ENCODE measurements around the gene RTRAF. TPM values are rescaled to one million over a fixed set of nuclear protein-coding genes. Genes with fewer than 3 reads are reported as not detected.

The RTRAF gene
- total RNA-seq, 1 donor from 2014 or later: 185 TPM

DNA sequence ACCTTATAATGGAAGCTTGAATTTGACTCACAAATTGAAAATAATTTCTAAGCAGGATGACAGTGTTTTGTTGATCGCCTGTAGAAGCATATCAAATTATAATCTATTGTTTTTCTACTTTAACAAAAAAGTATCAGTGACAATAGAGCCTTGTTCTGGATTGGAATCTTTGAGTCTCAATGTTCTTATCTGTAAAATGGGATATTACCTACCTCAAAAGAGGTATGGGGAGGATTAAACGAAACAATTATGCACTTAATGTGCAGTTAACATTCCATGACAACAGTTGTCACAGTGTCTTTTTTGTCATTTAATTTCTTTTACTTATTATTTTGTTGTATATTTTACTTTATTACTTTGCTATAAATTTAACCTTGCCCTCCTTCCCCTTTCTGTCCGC is 1.1 kb downstream of the RTRAF start:
- TF ChIP-seq, protein P1, sequence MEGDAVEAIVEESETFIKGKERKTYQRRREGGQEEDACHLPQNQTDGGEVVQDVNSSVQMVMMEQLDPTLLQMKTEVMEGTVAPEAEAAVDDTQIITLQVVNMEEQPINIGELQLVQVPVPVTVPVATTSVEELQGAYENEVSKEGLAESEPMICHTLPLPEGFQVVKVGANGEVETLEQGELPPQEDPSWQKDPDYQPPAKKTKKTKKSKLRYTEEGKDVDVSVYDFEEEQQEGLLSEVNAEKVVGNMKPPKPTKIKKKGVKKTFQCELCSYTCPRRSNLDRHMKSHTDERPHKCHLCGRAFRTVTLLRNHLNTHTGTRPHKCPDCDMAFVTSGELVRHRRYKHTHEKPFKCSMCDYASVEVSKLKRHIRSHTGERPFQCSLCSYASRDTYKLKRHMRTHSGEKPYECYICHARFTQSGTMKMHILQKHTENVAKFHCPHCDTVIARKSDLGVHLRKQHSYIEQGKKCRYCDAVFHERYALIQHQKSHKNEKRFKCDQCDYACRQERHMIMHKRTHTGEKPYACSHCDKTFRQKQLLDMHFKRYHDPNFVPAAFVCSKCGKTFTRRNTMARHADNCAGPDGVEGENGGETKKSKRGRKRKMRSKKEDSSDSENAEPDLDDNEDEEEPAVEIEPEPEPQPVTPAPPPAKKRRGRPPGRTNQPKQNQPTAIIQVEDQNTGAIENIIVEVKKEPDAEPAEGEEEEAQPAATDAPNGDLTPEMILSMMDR (IDR thresholded peaks at IDR 0.05): no peak
- H3K4me3 Mint-ChIP-seq (ENCODE audit: unreplicated experiment): peak overlapping the region; percentile 90
- H3K4me1 Mint-ChIP-seq (ENCODE audit: unreplicated experiment): peaks cover 17% of the 10 kb centered on the region
- peaks cover 15% of the 10 kb centered on the region for H3K36me3 Mint-ChIP-seq (ENCODE audit: unreplicated experiment)
- H3K27ac Mint-ChIP-seq (ENCODE audit: unreplicated experiment): no peak overlapping the region
- DNase-seq (ENCODE audit: extremely low spot score, unreplicated experiment): no peak
- H3K27me3 Mint-ChIP-seq (ENCODE audit: unreplicated experiment): peaks cover under 1% of the 10 kb centered on the region
- no peaks in the 10 kb centered on the region for H3K9me3 Mint-ChIP-seq (ENCODE audit: unreplicated experiment)

DNA sequence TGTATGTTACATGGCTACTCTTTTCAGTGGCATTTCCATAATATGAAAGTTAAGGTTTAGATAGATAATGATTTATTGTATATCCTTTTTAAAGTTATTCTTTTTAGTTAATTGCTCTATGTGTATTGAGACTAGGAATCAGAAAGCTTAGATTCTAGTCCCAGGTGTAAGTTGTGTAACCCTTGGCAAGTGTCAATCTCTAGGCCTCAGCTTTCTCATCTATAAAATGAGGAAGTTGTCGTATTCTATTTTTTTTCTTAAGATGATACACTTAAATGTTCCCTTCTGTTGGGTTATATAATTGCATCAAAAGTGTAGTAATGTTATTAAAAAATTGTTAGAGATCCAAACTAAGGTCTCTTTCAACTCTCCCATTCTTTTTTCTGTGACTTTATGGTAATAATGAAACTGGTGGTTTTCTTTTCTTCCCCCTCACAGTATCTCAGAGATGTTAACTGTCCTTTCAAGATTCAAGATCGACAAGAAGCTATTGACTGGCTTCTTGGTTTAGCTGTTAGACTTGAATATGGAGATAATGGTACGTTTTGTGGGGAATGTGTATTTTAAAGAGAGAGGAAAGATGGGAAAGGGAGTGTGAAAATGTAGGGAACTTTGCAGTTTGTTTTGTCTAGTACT is 4.1 kb downstream of the RTRAF start:
- no peaks in the 10 kb centered on the region for H3K27me3 Mint-ChIP-seq (ENCODE audit: unreplicated experiment)
- no peaks in the 10 kb centered on the region for H3K9me3 Mint-ChIP-seq (ENCODE audit: unreplicated experiment)
- H3K27ac Mint-ChIP-seq (ENCODE audit: unreplicated experiment): no peak overlapping the region
- no peak overlapping the region for H3K4me3 Mint-ChIP-seq (ENCODE audit: unreplicated experiment)
- TF ChIP-seq, protein P1 (IDR thresholded peaks at IDR 0.05): no peak
- peaks cover 22% of the 10 kb centered on the region for H3K36me3 Mint-ChIP-seq (ENCODE audit: unreplicated experiment)
- DNase-seq (ENCODE audit: extremely low spot score, unreplicated experiment): no peak
- peaks cover 17% of the 10 kb centered on the region for H3K4me1 Mint-ChIP-seq (ENCODE audit: unreplicated experiment)

DNA sequence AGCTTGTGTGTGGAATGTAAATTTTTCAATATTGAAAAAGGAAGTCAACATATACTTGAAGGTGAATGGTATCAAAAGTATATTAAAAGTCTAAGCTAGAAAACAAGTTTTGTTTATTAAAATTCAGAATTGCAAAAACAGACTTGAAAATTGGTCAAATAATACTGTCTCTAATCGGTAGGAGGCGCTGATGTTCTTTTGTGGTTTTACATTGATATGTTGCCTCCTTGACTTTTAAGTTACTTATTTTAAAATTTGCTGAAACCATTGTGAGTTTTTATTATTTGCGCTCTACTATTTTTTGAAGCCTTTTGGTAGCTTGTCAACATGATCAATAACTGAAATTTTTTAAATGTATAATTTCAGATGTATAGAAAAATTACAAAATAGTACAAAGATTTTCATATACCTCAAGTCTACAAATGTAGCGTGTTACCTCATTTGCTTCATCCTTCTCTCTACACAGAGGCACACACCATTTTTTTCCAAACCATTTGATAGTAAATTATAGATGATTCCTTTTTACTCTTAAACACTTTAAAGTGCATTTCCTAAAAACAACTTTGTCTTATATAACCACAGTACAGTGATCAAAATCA is 6.9 kb downstream of the RTRAF start:
- TF ChIP-seq, protein P1 (IDR thresholded peaks at IDR 0.05): peak; percentile 76
- no peak overlapping the region for H3K27ac Mint-ChIP-seq (ENCODE audit: unreplicated experiment)
- DNase-seq (ENCODE audit: extremely low spot score, unreplicated experiment): no peak
- H3K4me1 Mint-ChIP-seq (ENCODE audit: unreplicated experiment): peaks cover under 1% of the 10 kb centered on the region
- H3K4me3 Mint-ChIP-seq (ENCODE audit: unreplicated experiment): no peak overlapping the region
- no peaks in the 10 kb centered on the region for H3K9me3 Mint-ChIP-seq (ENCODE audit: unreplicated experiment)
- no peaks in the 10 kb centered on the region for H3K27me3 Mint-ChIP-seq (ENCODE audit: unreplicated experiment)
- H3K36me3 Mint-ChIP-seq (ENCODE audit: unreplicated experiment): peaks cover 39% of the 10 kb centered on the region

DNA sequence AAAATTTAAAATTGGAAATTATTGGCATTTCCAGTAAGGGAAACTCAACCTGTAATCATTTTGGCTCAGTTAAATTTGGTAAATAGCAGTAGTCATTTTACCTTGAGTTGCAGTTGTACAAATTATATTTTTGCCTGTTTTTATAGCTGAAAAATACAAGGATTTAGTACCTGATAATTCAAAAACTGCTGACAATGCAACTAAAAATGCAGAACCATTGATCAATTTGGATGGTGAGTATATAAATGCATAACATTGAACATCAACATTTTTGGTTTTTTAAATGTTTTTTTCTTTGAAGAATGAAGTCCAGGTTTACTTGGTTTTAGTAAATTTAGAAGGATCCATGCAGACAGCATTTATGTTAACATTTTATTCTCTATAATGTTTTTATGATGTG is 9.0 kb downstream of the RTRAF start:
- H3K27me3 Mint-ChIP-seq (ENCODE audit: unreplicated experiment): no peaks in the 10 kb centered on the region
- H3K36me3 Mint-ChIP-seq (ENCODE audit: unreplicated experiment): peaks cover 49% of the 10 kb centered on the region
- TF ChIP-seq, protein P1 (IDR thresholded peaks at IDR 0.05): no peak
- H3K4me1 Mint-ChIP-seq (ENCODE audit: unreplicated experiment): peaks cover 11% of the 10 kb centered on the region
- no peak overlapping the region for H3K27ac Mint-ChIP-seq (ENCODE audit: unreplicated experiment)
- no peak overlapping the region for H3K4me3 Mint-ChIP-seq (ENCODE audit: unreplicated experiment)
- no peak for DNase-seq (ENCODE audit: extremely low spot score, unreplicated experiment)
- H3K9me3 Mint-ChIP-seq (ENCODE audit: unreplicated experiment): no peaks in the 10 kb centered on the region

DNA sequence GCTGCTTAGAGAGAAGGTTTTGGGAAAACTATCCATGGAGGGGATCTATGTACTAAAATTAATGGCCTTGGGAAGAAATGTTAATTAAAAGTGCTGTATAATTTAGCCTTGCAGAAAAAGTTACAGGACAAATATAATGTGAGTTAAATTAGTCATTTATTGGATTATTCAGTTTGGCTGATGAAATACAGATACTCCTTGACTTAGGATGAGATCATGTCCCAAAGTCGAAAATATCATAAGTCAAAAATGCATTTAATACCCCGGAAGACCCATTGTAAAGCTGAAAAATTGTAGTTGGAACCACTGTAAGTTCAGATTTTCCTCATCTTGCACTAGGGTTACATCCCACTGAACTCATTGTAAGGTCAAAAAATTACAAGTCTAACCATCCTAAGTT is 9.7 kb downstream of the RTRAF start:
- H3K27me3 Mint-ChIP-seq (ENCODE audit: unreplicated experiment): no peaks in the 10 kb centered on the region
- peaks cover 47% of the 10 kb centered on the region for H3K36me3 Mint-ChIP-seq (ENCODE audit: unreplicated experiment)
- DNase-seq (ENCODE audit: extremely low spot score, unreplicated experiment): no peak
- H3K4me1 Mint-ChIP-seq (ENCODE audit: unreplicated experiment): peaks cover 16% of the 10 kb centered on the region
- no peaks in the 10 kb centered on the region for H3K9me3 Mint-ChIP-seq (ENCODE audit: unreplicated experiment)
- H3K4me3 Mint-ChIP-seq (ENCODE audit: unreplicated experiment): no peak overlapping the region
- H3K27ac Mint-ChIP-seq (ENCODE audit: unreplicated experiment): no peak overlapping the region
- TF ChIP-seq, protein P1 (IDR thresholded peaks at IDR 0.05): no peak

Data from osteocyte (in vitro differentiated cells).